ENCODE data around the gene ZNF219. TPM values are rescaled to one million over a fixed set of nuclear protein-coding genes. Genes with fewer than 3 reads are reported as not detected.

Gene ZNF219
- total and polyA plus RNA-seq, 2 of the 13 experiments (the other 11 are each of a cell fraction or from before 2014, with no cell fraction given) = 34.5 to 36.6 TPM

GRCh38 chr14:21070083-21070609 lies 28.3 kb downstream of the ZNF219 start, which contains the start of gene ARHGEF40 (continued):
- TF ChIP-seq, protein P1, sequence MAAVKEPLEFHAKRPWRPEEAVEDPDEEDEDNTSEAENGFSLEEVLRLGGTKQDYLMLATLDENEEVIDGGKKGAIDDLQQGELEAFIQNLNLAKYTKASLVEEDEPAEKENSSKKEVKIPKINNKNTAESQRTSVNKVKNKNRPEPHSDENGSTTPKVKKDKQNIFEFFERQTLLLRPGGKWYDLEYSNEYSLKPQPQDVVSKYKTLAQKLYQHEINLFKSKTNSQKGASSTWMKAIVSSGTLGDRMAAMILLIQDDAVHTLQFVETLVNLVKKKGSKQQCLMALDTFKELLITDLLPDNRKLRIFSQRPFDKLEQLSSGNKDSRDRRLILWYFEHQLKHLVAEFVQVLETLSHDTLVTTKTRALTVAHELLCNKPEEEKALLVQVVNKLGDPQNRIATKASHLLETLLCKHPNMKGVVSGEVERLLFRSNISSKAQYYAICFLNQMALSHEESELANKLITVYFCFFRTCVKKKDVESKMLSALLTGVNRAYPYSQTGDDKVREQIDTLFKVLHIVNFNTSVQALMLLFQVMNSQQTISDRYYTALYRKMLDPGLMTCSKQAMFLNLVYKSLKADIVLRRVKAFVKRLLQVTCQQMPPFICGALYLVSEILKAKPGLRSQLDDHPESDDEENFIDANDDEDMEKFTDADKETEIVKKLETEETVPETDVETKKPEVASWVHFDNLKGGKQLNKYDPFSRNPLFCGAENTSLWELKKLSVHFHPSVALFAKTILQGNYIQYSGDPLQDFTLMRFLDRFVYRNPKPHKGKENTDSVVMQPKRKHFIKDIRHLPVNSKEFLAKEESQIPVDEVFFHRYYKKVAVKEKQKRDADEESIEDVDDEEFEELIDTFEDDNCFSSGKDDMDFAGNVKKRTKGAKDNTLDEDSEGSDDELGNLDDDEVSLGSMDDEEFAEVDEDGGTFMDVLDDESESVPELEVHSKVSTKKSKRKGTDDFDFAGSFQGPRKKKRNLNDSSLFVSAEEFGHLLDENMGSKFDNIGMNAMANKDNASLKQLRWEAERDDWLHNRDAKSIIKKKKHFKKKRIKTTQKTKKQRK (IDR thresholded peaks at IDR 0.05; ENCODE audit: low read length) = no peak
- TF ChIP-seq FIP1L1 (IDR thresholded peaks at IDR 0.05; ENCODE audit: borderline replicate concordance, insufficient read depth, low read depth, low read length) (0 out of 2 replicates have a peak, but pooled peaks have one; percentile 38), CC2D1A (CRISPR knock-in tag; IDR thresholded peaks at IDR 0.05) (0 out of 2 replicates have a peak, but pooled peaks have one; percentile 15), MED13 (CRISPR knock-in tag; IDR thresholded peaks at IDR 0.05) (no peak), BORCS8-MEF2B (CRISPR knock-in tag; IDR thresholded peaks at IDR 0.05) (no peak), ZNF724P (CRISPR knock-in tag; IDR thresholded peaks at IDR 0.05; ENCODE audit: borderline replicate concordance) (no peak), CREB3 (CRISPR knock-in tag; IDR thresholded peaks at IDR 0.05) (no peak), MBNL3 (CRISPR knock-in tag; conservative IDR thresholded peaks at IDR 0.05) (no peak), ZNF7 (CRISPR knock-in tag; IDR thresholded peaks at IDR 0.05) (no peak), ZNF256 (CRISPR knock-in tag; conservative IDR thresholded peaks at IDR 0.05) (no peak), ZNF614 (CRISPR knock-in tag; IDR thresholded peaks at IDR 0.05; ENCODE audit: borderline replicate concordance) (no peak), AGO1 (IDR thresholded peaks at IDR 0.05; ENCODE audit: low read depth, low read length, poor library complexity, severe bottlenecking) (no peak), CHD2 (IDR thresholded peaks at IDR 0.05; ENCODE audit: low read depth, low read length) (no peak), ZNF678 (CRISPR knock-in tag; IDR thresholded peaks at IDR 0.05) (no peak), ZBTB20 (CRISPR knock-in tag; IDR thresholded peaks at IDR 0.05; ENCODE audit: borderline replicate concordance, low read depth) (no peak), ISL2 (CRISPR knock-in tag; IDR thresholded peaks at IDR 0.05) (no peak), KAT2B (IDR thresholded peaks at IDR 0.05; ENCODE audit: borderline replicate concordance, low read depth, low read length) (no peak), AKAP8 (CRISPR knock-in tag; IDR thresholded peaks at IDR 0.05) (no peak), MAFG (CRISPR knock-in tag; IDR thresholded peaks at IDR 0.05) (no peak)
- TF ChIP-seq, protein P2, sequence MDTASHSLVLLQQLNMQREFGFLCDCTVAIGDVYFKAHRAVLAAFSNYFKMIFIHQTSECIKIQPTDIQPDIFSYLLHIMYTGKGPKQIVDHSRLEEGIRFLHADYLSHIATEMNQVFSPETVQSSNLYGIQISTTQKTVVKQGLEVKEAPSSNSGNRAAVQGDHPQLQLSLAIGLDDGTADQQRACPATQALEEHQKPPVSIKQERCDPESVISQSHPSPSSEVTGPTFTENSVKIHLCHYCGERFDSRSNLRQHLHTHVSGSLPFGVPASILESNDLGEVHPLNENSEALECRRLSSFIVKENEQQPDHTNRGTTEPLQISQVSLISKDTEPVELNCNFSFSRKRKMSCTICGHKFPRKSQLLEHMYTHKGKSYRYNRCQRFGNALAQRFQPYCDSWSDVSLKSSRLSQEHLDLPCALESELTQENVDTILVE (CRISPR knock-in tag; IDR thresholded peaks at IDR 0.05) = no peak; the same call in 1 of the 2 replicates
- TF ChIP-seq, protein P3, sequence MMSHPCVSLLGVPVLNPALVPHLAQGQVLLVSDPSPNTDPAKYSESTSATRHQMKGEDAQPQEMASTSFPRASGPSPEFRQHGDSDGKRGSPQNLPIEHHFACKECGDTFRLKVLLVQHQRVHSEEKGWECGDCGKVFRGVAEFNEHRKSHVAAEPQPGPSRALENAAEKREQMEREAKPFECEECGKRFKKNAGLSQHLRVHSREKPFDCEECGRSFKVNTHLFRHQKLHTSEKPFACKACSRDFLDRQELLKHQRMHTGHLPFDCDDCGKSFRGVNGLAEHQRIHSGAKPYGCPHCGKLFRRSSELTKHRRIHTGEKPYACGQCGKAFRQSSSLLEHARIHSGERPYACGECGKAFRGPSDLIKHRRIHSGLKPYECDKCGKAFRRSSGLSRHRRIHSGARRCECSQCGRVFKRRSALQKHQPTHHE (CRISPR knock-in tag; IDR thresholded peaks at IDR 0.05; ENCODE audit: borderline replicate concordance) = no peak; the same call in 1 of the 2 replicates
- TF ChIP-seq, protein P4, sequence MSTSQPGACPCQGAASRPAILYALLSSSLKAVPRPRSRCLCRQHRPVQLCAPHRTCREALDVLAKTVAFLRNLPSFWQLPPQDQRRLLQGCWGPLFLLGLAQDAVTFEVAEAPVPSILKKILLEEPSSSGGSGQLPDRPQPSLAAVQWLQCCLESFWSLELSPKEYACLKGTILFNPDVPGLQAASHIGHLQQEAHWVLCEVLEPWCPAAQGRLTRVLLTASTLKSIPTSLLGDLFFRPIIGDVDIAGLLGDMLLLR (CRISPR knock-in tag; IDR thresholded peaks at IDR 0.05) = no peak
- TF ChIP-seq, protein P5, sequence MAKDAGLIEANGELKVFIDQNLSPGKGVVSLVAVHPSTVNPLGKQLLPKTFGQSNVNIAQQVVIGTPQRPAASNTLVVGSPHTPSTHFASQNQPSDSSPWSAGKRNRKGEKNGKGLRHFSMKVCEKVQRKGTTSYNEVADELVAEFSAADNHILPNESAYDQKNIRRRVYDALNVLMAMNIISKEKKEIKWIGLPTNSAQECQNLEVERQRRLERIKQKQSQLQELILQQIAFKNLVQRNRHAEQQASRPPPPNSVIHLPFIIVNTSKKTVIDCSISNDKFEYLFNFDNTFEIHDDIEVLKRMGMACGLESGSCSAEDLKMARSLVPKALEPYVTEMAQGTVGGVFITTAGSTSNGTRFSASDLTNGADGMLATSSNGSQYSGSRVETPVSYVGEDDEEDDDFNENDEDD (CRISPR knock-in tag; IDR thresholded peaks at IDR 0.05; ENCODE audit: borderline replicate concordance) = no peak

All from HepG2 (cell line).